MCF 10A (cell line): Measurements from ENCODE around the gene KLHDC7B. TPM values are rescaled to one million over a fixed set of nuclear protein-coding genes. Genes with fewer than 3 reads are reported as not detected.

Experiments used
- BruUV-seq: library from RNA; stranded (reverse); fragments of 400-500 nt; replicated peaks from 2 replicates; lab custom pipeline; 2021; lab: Mats Ljungman, UMichigan
- CTCF ChIA-PET: fragments of 300-600 bp; sonication (Branson Sonifier 250); formaldehyde crosslinking; extraction: SDS; loops from one replicate; lab custom pipeline; 2021; ENCODE audit warnings: antibody characterized with exemption, inconsistent platforms; lab: Yijun Ruan, JAX
- POLR2A ChIA-PET: fragments of 300-600, 350-650 bp; sonication (Branson Sonifier 250); formaldehyde crosslinking; extraction: SDS; loops from one replicate; lab custom pipeline; 2020; ENCODE audit warnings: antibody characterized with exemption, inconsistent platforms; lab: Yijun Ruan, JAX
- DNase-seq: peaks from one replicate; pipeline ENCODE4 v3.0.0-alpha.2; 2018; ENCODE audit not compliant: unreplicated experiment
- H3K27ac Mint-ChIP-seq: one replicate; pipeline ENCODE4 v1.8.0; 2022; ENCODE audit warnings: mild to moderate bottlenecking, low read depth, mixed read lengths; ENCODE audit not compliant: unreplicated experiment
- H3K27me3 Mint-ChIP-seq: one replicate; pipeline ENCODE4 v1.8.0; 2022; ENCODE audit warnings: mixed read lengths; ENCODE audit not compliant: insufficient read depth, unreplicated experiment
- H3K36me3 Mint-ChIP-seq: one replicate; pipeline ENCODE4 v1.8.0; 2022; ENCODE audit warnings: mild to moderate bottlenecking, moderate library complexity, mixed read lengths; ENCODE audit not compliant: insufficient read depth, unreplicated experiment
- H3K4me1 Mint-ChIP-seq: one replicate; pipeline ENCODE4 v1.8.0; 2022; ENCODE audit warnings: mixed read lengths; ENCODE audit not compliant: insufficient read depth, unreplicated experiment
- H3K4me3 Mint-ChIP-seq: one replicate; pipeline ENCODE4 v1.8.0; 2022; ENCODE audit warnings: mild to moderate bottlenecking, moderate library complexity, mixed read lengths; ENCODE audit not compliant: unreplicated experiment
- H3K9me3 Mint-ChIP-seq: one replicate; pipeline ENCODE4 v1.8.0; 2022; ENCODE audit warnings: mixed read lengths; ENCODE audit not compliant: unreplicated experiment
- intact Hi-C: fragments of 100-400 bp; cut with micrococcal nuclease; formaldehyde crosslinking; loops from 2 replicates; pipeline ENCODE4 v1.14.1; 2022
- total RNA-seq: library from RNA; stranded (reverse); gene quantifications from 2 replicates; pipeline ENCODE4 v1.2.3, GENCODE V29; 2022
- TF ChIP-seq, protein P1 (sequence below): fragments of 200-600 bp; IDR thresholded peaks from one replicate; pipeline ENCODE4 v1.8.0; 2022; ENCODE audit warnings: antibody characterized with exemption, mild to moderate bottlenecking; ENCODE audit not compliant: unreplicated experiment

KLHDC7B gene
- total RNA-seq, 1 experiment from 2014 or later = 0.98 TPM

DNA sequence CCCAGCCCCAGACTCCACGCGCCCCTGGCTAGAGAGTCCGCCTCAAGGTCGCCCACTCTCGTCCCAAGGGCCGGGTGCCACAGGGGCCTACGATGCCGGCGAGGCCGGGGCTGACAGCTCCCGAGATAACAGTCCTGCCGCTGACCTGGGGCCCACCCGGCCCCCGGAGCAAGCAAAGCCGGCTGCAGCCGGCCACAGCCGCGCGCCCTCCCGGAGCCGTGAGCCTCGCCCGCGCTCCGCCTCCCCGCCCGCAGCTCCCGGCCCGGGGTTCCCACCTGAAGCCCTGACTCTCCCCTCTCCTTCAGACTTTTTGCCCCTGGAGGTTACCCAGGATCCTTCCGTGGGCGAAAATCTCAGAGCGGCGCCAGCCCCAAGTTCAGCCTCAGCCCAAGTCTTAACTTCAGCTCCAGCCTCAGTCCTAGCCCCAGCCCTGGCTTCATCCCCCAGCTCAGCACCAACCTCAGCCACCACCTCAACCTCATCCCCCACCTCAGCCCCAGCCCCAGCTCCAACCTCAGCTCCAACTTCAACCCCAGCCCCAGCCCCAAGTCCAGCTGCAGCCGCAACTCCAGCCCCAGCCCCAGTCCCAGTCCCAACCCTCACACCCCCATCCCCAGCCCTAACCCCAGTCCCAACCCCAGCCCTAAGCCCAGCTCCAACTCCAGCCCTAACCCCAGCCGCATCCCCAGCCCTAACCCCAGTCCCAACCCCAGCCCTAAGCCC lies 1.7 kb downstream of the KLHDC7B start:
- Mint-ChIP-seq H3K36me3 (no peaks in the 10 kb centered on the region), H3K9me3 (no peaks in the 10 kb centered on the region), H3K27me3 (no peaks in the 10 kb centered on the region), H3K4me1 (peaks cover 11% of the 10 kb centered on the region), H3K4me3 (no peak overlapping the region), H3K27ac (no peak overlapping the region)
- POLR2A ChIA-PET = interaction anchor here (0.6 to 0.7 kb wide), 2 partner anchors 17 to 31 kb away, joined by 3 read pairs; no protein-coding TSS in a partner anchor
- CTCF ChIA-PET = interaction anchor here (1.2 kb wide), 1 partner anchor 143 kb away, joined by 3 read pairs; no protein-coding TSS in a partner anchor
- no TSS peak for BruUV-seq
- TF ChIP-seq, protein P1, sequence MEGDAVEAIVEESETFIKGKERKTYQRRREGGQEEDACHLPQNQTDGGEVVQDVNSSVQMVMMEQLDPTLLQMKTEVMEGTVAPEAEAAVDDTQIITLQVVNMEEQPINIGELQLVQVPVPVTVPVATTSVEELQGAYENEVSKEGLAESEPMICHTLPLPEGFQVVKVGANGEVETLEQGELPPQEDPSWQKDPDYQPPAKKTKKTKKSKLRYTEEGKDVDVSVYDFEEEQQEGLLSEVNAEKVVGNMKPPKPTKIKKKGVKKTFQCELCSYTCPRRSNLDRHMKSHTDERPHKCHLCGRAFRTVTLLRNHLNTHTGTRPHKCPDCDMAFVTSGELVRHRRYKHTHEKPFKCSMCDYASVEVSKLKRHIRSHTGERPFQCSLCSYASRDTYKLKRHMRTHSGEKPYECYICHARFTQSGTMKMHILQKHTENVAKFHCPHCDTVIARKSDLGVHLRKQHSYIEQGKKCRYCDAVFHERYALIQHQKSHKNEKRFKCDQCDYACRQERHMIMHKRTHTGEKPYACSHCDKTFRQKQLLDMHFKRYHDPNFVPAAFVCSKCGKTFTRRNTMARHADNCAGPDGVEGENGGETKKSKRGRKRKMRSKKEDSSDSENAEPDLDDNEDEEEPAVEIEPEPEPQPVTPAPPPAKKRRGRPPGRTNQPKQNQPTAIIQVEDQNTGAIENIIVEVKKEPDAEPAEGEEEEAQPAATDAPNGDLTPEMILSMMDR = no peak
- no peak for DNase-seq
- intact Hi-C loops = no loop called here

DNA sequence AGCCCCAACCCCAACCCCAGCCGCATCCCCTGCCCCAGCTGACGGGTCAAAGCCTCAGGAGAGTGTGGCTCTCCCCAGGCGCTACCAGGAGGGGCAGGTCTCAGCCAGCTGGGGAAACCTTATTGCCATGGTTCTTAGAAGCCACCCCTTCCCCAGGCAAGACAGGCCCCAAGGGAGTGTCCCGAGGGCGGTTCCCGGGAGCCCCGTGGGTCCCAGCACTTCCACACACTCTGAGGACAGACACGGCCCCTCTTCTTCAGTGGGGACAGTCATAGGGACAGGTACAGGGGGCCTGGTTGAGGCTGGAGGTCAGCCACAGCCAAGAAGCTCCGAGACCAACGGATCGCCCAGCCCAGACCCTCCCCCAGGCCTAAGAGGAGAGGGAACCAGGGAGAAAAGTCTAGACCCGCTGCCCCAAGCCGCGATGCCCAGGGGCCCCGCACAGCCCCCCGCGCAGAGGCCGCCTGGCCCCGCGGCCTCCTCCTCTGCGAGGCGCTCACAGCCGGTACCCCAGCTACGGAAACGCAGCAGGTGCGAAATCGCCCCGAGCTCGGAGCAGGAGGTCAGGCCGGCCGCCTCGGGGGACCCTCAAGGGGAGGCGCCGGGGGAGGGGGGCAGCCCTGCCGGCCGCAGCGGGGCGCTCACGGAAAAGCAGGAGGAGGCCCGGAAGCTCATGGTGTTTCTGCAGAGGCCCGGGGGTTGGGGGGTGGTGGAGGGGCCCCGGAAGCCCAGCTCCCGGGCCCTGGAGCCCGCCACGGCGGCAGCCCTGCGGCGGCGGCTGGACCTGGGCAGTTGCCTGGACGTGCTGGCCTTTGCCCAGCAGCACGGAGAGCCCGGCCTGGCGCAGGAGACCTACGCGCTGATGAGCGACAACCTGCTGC lies 2.6 kb downstream of the KLHDC7B start:
- TF ChIP-seq, protein P1 = no peak
- no TSS peak for BruUV-seq
- POLR2A ChIA-PET = interaction anchor here (0.6 to 0.7 kb wide), 2 partner anchors 17 to 32 kb away, joined by 3 read pairs; no protein-coding TSS in a partner anchor

DNA sequence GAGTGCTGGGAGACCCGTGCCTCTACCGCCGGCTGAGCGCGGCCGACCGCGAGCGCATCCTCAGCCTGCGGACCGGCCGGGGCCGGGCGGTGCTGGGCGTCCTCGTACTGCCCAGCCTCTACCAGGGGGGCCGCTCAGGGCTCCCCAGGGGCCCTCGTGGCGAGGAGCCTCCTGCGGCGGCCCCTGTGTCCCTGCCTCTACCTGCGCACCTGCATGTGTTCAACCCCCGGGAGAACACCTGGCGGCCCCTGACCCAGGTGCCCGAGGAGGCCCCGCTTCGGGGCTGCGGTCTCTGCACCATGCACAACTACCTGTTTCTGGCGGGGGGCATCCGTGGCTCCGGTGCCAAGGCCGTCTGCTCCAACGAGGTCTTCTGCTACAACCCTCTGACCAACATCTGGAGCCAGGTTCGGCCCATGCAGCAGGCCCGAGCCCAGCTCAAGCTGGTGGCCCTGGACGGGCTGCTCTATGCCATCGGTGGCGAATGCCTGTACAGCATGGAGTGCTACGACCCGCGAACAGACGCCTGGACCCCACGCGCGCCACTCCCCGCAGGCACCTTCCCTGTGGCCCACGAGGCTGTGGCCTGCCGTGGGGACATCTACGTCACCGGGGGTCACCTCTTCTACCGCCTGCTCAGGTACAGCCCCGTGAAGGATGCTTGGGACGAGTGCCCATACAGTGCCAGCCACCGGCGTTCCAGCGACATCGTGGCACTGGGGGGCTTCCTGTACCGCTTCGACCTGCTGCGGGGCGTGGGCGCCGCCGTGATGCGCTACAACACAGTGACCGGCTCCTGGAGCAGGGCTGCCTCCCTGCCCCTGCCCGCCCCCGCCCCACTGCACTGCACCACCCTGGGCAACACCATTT lies 3.5 kb downstream of the KLHDC7B start:
- H3K4me3 Mint-ChIP-seq = no peak overlapping the region
- POLR2A ChIA-PET = interaction anchor here (0.8 to 1.0 kb wide), 2 partner anchors 11 to 15 kb away, joined by 3 to 5 read pairs; no protein-coding TSS in a partner anchor
- intact Hi-C loops = no loop called here
- TF ChIP-seq, protein P1 = no peak
- H3K27me3 Mint-ChIP-seq = no peaks in the 10 kb centered on the region
- CTCF ChIA-PET = interaction anchor here (2.0 kb wide), 1 partner anchor 10 kb away, joined by 5 read pairs; no protein-coding TSS in a partner anchor
- H3K4me1 Mint-ChIP-seq = peaks cover 7% of the 10 kb centered on the region
- no peaks in the 10 kb centered on the region for H3K36me3 Mint-ChIP-seq
- BruUV-seq = no TSS peak
- no peak for DNase-seq
- no peak overlapping the region for H3K27ac Mint-ChIP-seq
- H3K9me3 Mint-ChIP-seq = no peaks in the 10 kb centered on the region

More for the DNA sequence above, 2.6 kb downstream of the KLHDC7B start:
- Mint-ChIP-seq H3K4me3 (no peak overlapping the region), H3K27ac (no peak overlapping the region), H3K9me3 (no peaks in the 10 kb centered on the region), H3K27me3 (no peaks in the 10 kb centered on the region), H3K4me1 (peaks cover 7% of the 10 kb centered on the region), H3K36me3 (no peaks in the 10 kb centered on the region)
- CTCF ChIA-PET = no interaction called here
- DNase-seq = no peak
- intact Hi-C loops = no loop called here
